ENCODE results near the gene OGFOD3. TPM values are rescaled to one million over a fixed set of nuclear protein-coding genes. Genes with fewer than 3 reads are reported as not detected.
"Not testable (repeated sequence)": the region's sequence is repeated elsewhere in the genome, so short reads cannot be mapped to it uniquely, and the experiment has no call there.

The OGFOD3 gene
- total RNA-seq, 1 donor from 2014 or later, result 20.9 TPM

DNA sequence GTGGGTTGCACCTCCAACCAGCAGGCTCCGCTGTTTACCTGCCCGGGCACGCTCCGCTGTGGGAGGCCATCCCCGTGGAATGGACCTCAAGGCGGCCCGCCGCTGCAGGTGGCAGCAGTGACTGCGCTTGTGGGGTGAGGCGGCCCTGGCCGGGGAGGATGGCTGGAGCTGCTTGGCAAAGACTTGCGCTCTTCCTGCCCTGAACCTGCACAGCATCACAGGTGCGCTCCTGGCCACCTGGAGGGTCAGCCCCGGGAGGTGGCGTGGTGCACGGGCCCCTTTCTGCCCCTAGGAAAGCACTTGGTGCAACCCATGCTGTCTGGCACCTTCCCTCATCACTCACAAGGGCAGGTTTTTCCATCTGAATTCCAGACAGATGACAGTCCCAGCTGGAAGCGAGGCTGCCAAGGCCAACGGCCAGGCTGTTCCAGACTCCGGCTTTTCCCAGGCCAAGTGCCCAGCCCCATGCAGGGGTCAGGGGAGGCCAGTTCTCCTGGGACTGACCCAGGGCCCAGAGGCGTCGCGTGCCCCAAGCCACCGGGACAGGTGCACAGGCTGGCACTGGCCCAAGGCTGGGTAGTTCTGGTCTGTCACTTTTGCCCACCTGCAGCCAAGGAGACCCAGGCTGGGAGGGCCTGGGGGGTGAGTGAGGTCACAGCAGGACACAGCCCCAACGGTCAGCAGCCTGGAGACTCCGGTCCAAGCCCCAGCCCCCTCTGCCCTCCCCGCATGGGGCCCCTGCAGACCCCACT is 33.5 kb downstream of the OGFOD3 start:
- Histone ChIP-seq H3K9me3 (ENCODE audit: control insufficient read depth in 3 of 3, low read length in 3 of 3) (no peaks in the 10 kb centered on the region), H3K27me3 (ENCODE audit: control insufficient read depth in 3 of 3, insufficient read depth in 3 of 3, low read length in 3 of 3) (peaks cover 15 to 33% (median 18%) of the 10 kb centered on the region in 3 donors), H3K36me3 (ENCODE audit: control insufficient read depth in 3 of 3, insufficient read depth in 3 of 3, low read length in 3 of 3) (no peaks in the 10 kb centered on the region), H3K27ac (ENCODE audit: low read depth, low read length) (peak overlapping the region; percentile 40), H3K4me3 (ENCODE audit: low read length in 3 of 3) (peak overlapping the region in 2 of 3 donors; percentile 36 to 45), H3K9ac (ENCODE audit: low read depth in 1 of 3, low read length in 3 of 3) (peak overlapping the region in 1 of 3 donors; percentile 40), H3K4me1 (ENCODE audit: control insufficient read depth in 3 of 3, insufficient read depth in 3 of 3, low read length in 3 of 3) (peaks cover 33 to 51% (median 43%) of the 10 kb centered on the region in 3 donors)

DNA sequence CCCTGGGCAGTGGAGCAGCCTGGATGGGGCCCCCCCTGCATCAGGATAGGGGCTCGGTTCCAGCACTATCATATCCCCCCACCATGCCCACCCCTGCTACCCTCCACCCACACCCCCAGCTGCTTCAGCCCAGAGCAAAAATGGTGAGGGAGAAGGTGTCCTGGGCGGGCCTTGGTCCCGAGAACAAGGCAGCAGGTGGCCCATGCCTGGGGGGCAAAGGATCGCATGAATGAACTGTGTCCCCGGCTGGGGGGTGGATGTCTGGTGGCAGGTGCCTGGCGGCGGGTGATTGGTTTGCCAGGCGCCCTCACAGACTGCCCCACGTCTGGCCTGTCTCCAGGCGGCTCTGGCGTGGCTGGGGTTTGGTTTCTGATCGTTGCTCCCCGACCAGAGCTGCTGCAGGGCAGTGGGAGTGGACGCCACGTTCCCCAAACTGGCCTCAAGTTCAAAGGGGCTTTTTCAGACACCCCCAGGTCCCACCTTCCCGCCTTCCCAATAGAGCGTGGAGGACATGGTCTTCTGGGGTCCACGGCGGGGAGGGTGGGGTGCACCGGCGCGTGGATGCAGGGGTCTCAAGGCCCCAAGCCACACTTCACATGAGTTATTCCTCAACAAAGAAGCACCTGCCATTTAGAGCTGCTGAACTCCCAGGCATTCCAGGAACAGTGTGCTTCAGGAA is 34.2 kb downstream of the OGFOD3 start:
- Histone ChIP-seq H3K4me3 (ENCODE audit: low read length in 3 of 3) (peak overlapping the region in 2 of 3 donors; percentile 36 to 45), H3K9ac (ENCODE audit: low read depth in 1 of 3, low read length in 3 of 3) (peak overlapping the region in 2 of 3 donors; percentile 38 to 50), H3K27ac (ENCODE audit: low read depth, low read length) (peak overlapping the region; percentile 40), H3K27me3 (ENCODE audit: control insufficient read depth in 3 of 3, insufficient read depth in 3 of 3, low read length in 3 of 3) (peaks cover 18 to 40% (median 25%) of the 10 kb centered on the region in 3 donors), H3K36me3 (ENCODE audit: control insufficient read depth in 3 of 3, insufficient read depth in 3 of 3, low read length in 3 of 3) (no peaks in the 10 kb centered on the region), H3K9me3 (ENCODE audit: control insufficient read depth in 3 of 3, low read length in 3 of 3) (no peaks in the 10 kb centered on the region), H3K4me1 (ENCODE audit: control insufficient read depth in 3 of 3, insufficient read depth in 3 of 3, low read length in 3 of 3) (peaks cover 33 to 51% (median 43%) of the 10 kb centered on the region in 3 donors)

DNA sequence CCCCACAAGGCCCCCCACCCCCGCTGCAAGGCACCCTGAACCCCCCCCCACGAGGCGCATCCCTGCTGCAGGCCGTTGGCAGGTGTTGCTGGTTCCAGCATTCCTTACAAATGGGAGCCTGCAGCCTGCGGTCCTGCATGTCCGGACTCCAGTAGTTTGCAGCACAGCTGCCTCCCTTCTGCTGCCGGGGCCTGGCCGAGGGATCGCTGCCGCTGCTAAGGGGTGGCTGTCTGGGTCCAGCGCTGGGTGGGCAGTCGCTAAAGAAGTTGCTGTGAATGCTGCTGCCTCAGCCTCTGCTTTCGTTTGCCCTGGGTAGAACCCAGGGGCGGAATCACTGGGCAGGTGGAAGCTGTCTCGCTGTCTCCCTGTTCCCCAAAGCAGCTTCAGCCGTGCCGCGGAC is 35.0 kb downstream of the OGFOD3 start:
- peaks cover 22 to 46% (median 30%) of the 10 kb centered on the region in 3 donors for H3K27me3 ChIP-seq (ENCODE audit: control insufficient read depth in 3 of 3, insufficient read depth in 3 of 3, low read length in 3 of 3)
- no peak overlapping the region for H3K4me3 ChIP-seq (ENCODE audit: low read length in 3 of 3)
- peaks cover 34 to 55% (median 48%) of the 10 kb centered on the region in 3 donors for H3K4me1 ChIP-seq (ENCODE audit: control insufficient read depth in 3 of 3, insufficient read depth in 3 of 3, low read length in 3 of 3)

DNA sequence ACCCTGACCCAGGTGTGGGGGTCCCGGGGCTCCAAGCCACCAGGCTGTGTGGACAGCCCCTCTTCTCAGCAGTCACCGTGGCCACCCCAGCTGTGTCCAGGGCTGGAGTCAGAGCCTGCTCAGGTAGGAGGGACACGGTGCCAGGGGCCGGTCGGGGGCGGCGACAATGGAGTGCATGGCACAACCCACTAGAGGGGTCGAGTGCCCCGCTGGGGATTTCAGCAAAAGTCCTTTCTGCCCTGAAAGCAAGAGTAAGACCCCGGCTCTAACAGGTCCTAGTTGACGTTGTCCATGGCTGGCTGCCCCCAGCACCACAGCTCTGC is 35.5 kb downstream of the OGFOD3 start:
- H3K4me1 ChIP-seq (ENCODE audit: control insufficient read depth in 3 of 3, insufficient read depth in 3 of 3, low read length in 3 of 3), result peaks cover 35 to 58% (median 48%) of the 10 kb centered on the region in 3 donors
- no peak overlapping the region for H3K9ac ChIP-seq (ENCODE audit: low read depth in 1 of 3, low read length in 3 of 3)
- no peak overlapping the region for H3K4me3 ChIP-seq (ENCODE audit: low read length in 3 of 3)
- H3K9me3 ChIP-seq (ENCODE audit: control insufficient read depth in 3 of 3, low read length in 3 of 3), result no peaks in the 10 kb centered on the region
- no peaks in the 10 kb centered on the region for H3K36me3 ChIP-seq (ENCODE audit: control insufficient read depth in 3 of 3, insufficient read depth in 3 of 3, low read length in 3 of 3)
- no peak overlapping the region for H3K27ac ChIP-seq (ENCODE audit: low read depth, low read length)
- peaks cover 26 to 51% (median 35%) of the 10 kb centered on the region in 3 donors for H3K27me3 ChIP-seq (ENCODE audit: control insufficient read depth in 3 of 3, insufficient read depth in 3 of 3, low read length in 3 of 3)

More for the DNA sequence above, 35.0 kb downstream of the OGFOD3 start:
- Histone ChIP-seq H3K9me3 (ENCODE audit: control insufficient read depth in 3 of 3, low read length in 3 of 3) (no peaks in the 10 kb centered on the region), H3K27ac (ENCODE audit: low read depth, low read length) (no peak overlapping the region), H3K36me3 (ENCODE audit: control insufficient read depth in 3 of 3, insufficient read depth in 3 of 3, low read length in 3 of 3) (no peaks in the 10 kb centered on the region), H3K9ac (ENCODE audit: low read depth in 1 of 3, low read length in 3 of 3) (peak overlapping the region in 1 of 3 donors; percentile 40)

DNA sequence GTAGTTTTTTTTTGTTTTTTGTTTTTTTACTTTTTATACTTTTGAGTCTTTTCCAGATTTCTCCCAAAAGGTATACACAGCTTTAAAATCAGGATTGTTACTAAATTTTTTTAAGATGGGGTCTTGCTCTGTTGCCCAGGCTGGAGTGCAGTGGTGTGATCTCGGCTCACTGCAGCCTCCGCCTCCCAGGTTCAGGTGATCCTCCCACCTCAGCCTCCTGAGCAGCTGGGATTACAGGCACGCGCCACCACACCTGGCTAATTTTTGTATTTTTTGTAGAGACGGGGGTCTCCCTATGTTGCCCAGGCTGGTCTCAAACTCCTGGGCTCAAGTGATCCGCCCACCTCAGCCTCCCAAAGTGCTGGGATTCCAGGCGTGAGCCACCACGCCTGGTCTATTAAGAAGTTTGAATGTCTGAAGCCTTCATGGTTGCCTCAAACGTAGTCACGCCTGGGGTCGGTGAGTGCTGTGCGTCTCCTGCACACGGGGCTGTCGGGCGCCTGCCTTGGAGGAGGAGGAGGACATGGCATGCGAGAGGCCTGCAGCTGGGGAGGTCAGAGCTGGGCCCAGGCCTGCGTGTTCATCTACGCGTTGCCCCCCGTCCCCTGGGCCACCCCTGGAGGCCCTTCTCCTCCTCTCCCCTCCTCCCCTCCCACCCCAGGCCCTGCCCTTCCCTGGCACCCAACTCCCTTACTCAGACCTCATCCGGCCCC is 36.0 kb downstream of the OGFOD3 start:
- not testable (repeated sequence) for H3K27ac ChIP-seq (ENCODE audit: low read depth, low read length); H3K9me3 ChIP-seq (ENCODE audit: control insufficient read depth in 3 of 3, low read length in 3 of 3); H3K9ac ChIP-seq (ENCODE audit: low read depth in 1 of 3, low read length in 3 of 3); H3K36me3 ChIP-seq (ENCODE audit: control insufficient read depth in 3 of 3, insufficient read depth in 3 of 3, low read length in 3 of 3); H3K4me3 ChIP-seq (ENCODE audit: low read length in 3 of 3)
- peaks cover 26 to 52% (median 35%) of the 10 kb centered on the region in 3 donors for H3K27me3 ChIP-seq (ENCODE audit: control insufficient read depth in 3 of 3, insufficient read depth in 3 of 3, low read length in 3 of 3)
- peaks cover 34 to 53% (median 43%) of the 10 kb centered on the region in 3 donors for H3K4me1 ChIP-seq (ENCODE audit: control insufficient read depth in 3 of 3, insufficient read depth in 3 of 3, low read length in 3 of 3)

DNA sequence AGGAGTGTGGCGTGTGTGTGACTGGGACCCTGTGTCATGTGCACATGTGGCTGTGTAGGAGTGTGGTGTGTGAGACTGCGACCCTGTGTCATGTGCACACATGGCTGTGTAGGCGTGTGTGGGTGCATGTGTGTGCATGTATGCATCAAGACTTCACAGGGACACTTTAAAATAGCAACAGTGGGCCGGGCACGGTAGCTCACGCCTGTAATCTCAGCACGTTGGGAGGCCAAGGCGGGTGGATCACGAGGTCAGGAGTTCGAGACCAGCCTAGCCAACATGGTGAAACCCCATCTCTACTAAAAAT is 36.7 kb downstream of the OGFOD3 start:
- H3K9me3 ChIP-seq (ENCODE audit: control insufficient read depth in 3 of 3, low read length in 3 of 3); H3K36me3 ChIP-seq (ENCODE audit: control insufficient read depth in 3 of 3, insufficient read depth in 3 of 3, low read length in 3 of 3); H3K27ac ChIP-seq (ENCODE audit: low read depth, low read length); H3K9ac ChIP-seq (ENCODE audit: low read depth in 1 of 3, low read length in 3 of 3): not testable (repeated sequence)
- peaks cover 34 to 46% (median 43%) of the 10 kb centered on the region in 3 donors for H3K4me1 ChIP-seq (ENCODE audit: control insufficient read depth in 3 of 3, insufficient read depth in 3 of 3, low read length in 3 of 3)
- peak overlapping the region; percentile 50 to 65 (median 56) for H3K4me3 ChIP-seq (ENCODE audit: low read length in 3 of 3)
- H3K27me3 ChIP-seq (ENCODE audit: control insufficient read depth in 3 of 3, insufficient read depth in 3 of 3, low read length in 3 of 3), result peaks cover 26 to 49% (median 35%) of the 10 kb centered on the region in 3 donors

DNA sequence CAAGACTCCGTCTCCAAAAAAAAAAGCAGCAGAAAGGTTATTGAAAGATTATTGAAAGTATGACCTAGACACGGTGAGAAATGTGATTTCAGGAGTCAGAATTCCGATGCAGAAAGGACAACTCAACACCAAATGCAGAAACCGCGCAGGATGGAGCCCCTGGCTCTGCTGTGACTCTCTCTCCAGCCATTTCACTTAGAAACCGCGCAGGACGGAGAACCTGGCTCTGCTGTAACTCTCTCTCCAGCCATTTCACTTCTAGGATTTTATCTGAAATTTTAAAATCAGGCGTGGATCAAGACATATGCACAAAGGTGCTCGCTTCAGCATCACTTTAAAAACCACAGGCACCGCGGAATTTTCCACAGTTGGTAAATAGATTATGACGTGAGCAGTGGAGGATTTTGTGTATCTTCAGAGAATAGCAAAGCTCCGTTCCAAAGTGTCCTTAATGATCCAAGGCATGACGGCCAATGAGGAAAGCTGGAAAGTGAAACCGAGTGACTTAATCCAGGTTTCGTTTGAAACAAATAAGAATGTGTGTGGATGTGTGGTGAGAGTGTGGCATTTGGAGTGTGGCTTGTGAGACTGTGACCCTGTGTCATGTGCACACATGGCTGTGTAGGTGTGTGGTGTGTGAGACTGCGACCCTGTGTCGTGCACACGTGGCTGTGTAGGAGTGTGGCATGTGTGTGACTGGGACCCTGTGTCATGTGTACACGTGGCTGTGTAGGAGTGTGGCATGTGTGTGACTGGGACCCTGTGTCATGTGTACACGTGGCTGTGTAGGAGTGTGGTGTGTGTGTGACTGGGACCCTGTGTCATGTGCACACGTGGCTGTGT is 37.3 kb downstream of the OGFOD3 start:
- no peaks in the 10 kb centered on the region for H3K36me3 ChIP-seq (ENCODE audit: control insufficient read depth in 3 of 3, insufficient read depth in 3 of 3, low read length in 3 of 3)
- no peak overlapping the region for H3K27ac ChIP-seq (ENCODE audit: low read depth, low read length)
- peaks cover 27 to 49% (median 35%) of the 10 kb centered on the region in 3 donors for H3K27me3 ChIP-seq (ENCODE audit: control insufficient read depth in 3 of 3, insufficient read depth in 3 of 3, low read length in 3 of 3)
- peak overlapping the region in 1 of 3 donors; percentile 11 for H3K9ac ChIP-seq (ENCODE audit: low read depth in 1 of 3, low read length in 3 of 3)
- peaks cover 34 to 43% (median 43%) of the 10 kb centered on the region in 3 donors for H3K4me1 ChIP-seq (ENCODE audit: control insufficient read depth in 3 of 3, insufficient read depth in 3 of 3, low read length in 3 of 3)
- no peaks in the 10 kb centered on the region for H3K9me3 ChIP-seq (ENCODE audit: control insufficient read depth in 3 of 3, low read length in 3 of 3)
- peak overlapping the region; percentile 50 to 65 (median 56) for H3K4me3 ChIP-seq (ENCODE audit: low read length in 3 of 3)

DNA sequence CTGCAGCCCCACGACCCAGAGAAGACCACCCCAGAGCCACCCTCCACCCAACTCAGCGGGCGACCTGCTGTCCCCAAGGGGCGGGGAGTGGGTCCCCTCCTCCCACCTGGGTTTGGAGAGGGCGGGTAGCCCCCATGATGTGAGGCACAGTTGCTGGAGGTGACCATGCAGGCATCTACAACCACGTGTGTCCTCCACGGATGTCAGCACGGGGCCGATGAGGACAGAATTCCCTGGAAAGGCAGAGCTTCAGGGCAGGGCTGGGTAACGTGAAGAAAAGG is 39.7 kb downstream of the OGFOD3 start:
- Histone ChIP-seq H3K27ac (ENCODE audit: low read depth, low read length) (no peak overlapping the region), H3K4me1 (ENCODE audit: control insufficient read depth in 3 of 3, insufficient read depth in 3 of 3, low read length in 3 of 3) (peaks cover 21 to 26% (median 22%) of the 10 kb centered on the region in 3 donors), H3K9me3 (ENCODE audit: control insufficient read depth in 3 of 3, low read length in 3 of 3) (no peaks in the 10 kb centered on the region), H3K4me3 (ENCODE audit: low read length in 3 of 3) (no peak overlapping the region), H3K9ac (ENCODE audit: low read depth in 1 of 3, low read length in 3 of 3) (no peak overlapping the region), H3K36me3 (ENCODE audit: control insufficient read depth in 3 of 3, insufficient read depth in 3 of 3, low read length in 3 of 3) (no peaks in the 10 kb centered on the region), H3K27me3 (ENCODE audit: control insufficient read depth in 3 of 3, insufficient read depth in 3 of 3, low read length in 3 of 3) (peaks cover 39 to 55% (median 48%) of the 10 kb centered on the region in 3 donors)

DNA sequence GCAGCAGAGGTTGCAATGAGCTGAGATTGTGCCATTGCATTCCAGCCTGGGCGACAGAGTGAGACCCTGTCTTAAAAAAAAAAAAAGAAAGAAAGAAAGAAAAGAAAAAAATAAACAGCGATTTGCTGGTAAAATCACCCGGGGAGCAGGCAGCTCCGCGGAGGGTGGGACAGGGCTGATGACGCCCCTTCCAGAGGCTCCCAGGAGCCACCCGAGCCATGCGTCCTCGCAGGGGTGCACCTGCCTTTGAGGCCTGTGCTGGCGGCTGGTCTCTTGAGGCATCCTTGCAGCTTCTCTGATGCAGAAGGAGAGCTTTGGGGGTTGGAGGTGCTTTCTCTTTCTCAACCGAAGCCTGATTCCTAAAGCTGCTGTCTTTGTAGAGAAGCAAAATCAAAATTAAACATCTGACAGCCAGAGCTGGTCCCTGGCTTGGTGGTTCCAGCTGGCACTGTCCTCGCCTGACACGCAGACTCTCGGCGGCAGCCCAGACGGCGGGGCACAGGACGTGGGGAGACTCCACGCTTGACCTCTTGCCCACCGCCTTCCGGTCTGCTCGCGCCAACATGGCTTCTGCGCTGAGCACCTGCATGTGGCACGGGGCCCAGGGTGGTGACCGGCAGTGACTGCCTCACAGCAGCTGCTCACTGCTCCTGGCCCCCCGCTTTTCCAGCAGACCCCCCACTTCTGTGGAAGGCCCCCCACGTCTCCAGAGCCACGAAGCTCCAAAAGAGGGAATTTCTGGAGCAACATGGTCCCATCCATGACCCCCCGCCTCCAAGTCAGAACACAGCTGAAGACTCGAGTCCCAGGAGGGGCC is 40.3 kb downstream of the OGFOD3 start:
- Histone ChIP-seq H3K4me3 (ENCODE audit: low read length in 3 of 3) (no peak overlapping the region), H3K36me3 (ENCODE audit: control insufficient read depth in 3 of 3, insufficient read depth in 3 of 3, low read length in 3 of 3) (no peaks in the 10 kb centered on the region), H3K9ac (ENCODE audit: low read depth in 1 of 3, low read length in 3 of 3) (peak overlapping the region in 1 of 3 donors; percentile 40), H3K9me3 (ENCODE audit: control insufficient read depth in 3 of 3, low read length in 3 of 3) (no peaks in the 10 kb centered on the region), H3K27me3 (ENCODE audit: control insufficient read depth in 3 of 3, insufficient read depth in 3 of 3, low read length in 3 of 3) (peaks cover 39 to 51% (median 45%) of the 10 kb centered on the region in 3 donors), H3K27ac (ENCODE audit: low read depth, low read length) (no peak overlapping the region), H3K4me1 (ENCODE audit: control insufficient read depth in 3 of 3, insufficient read depth in 3 of 3, low read length in 3 of 3) (peaks cover 17 to 22% (median 18%) of the 10 kb centered on the region in 3 donors)

Measured in skeletal muscle tissue (tissue), 4 donors.